Erythroblast (primary cell): Measurements from ENCODE around the gene TEP1.

Experiments
- DNase-seq, 2 experiments: peaks; one replicate each; lab custom pipeline; 2025; lab: John Stamatoyannopoulos, UW
- GATA1 ChIP-seq: IDR thresholded peaks from 2 replicates; pipeline ENCODE4 v1.6.1; 2011; ENCODE audit warnings: low read depth, mild to moderate bottlenecking, control low read depth, low read length, moderate library complexity
- POLR2A ChIP-seq: IDR thresholded peaks from 2 replicates; pipeline ENCODE4 v1.6.1; 2011; ENCODE audit warnings: mild to moderate bottlenecking, low read length

TEP1 gene

DNA sequence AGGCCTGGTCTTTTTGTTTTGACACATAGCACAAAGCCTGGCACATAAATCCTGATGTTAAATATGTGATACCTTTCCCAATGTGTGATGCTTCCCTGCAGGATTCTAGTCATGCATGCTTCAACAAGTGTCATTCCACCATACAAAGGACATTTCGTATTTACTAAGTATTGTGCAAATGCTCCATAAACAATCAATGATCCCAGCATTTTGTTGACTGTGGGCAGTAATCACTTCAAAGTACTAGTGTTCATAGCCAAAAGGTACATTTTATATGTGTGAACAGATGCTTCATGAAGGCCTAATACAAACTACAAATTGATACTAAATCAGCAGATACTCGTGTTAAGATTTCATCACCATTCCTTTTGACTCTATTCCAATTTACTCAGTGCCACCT, 84.6 kb downstream of the TEP1 start:
- TF ChIP-seq POLR2A (no peak), GATA1 (no peak)
- no peak for DNase-seq

DNA sequence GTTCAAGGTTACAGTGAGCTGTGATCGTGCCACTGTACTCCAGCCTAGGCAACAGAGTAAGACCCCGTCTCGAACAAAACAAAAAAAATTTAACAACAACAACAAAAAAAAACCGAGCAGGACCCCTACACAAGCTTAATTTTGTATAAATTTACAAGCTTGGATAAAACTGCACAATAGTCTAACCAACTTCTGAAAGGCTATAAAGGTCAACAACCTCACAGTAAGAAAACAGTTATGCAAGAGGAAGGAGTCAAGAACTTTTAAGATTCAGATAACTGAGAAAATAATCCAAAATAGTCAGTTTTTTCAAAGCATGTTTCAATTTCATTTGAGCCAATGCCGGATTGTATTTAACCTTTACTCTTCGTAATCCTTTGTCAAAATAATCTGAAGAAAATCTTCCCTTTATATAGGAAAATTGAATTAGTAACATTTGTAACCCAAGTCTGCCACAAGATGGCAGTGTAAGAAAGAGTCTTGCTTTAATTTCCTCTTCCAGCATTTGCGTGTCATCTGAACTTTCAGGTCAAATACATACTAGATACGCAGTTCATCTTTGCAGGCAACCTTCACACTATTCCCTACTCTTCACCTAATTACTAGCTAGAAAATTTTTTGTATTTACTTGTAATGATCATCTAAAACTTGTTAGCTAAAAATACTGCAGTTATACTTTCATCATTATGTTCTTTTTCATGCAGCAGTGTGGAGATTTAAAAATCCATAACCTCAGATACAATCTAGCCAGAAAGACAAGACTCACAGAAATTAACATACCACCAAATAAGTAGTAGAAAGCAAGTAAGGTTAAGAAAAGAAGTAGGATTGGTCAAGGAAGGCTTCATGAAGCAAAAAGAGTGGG, 86.1 kb downstream of the TEP1 start:
- TF ChIP-seq POLR2A (no peak), GATA1 (no peak)
- peak; percentile 69 to 82 for DNase-seq

DNA sequence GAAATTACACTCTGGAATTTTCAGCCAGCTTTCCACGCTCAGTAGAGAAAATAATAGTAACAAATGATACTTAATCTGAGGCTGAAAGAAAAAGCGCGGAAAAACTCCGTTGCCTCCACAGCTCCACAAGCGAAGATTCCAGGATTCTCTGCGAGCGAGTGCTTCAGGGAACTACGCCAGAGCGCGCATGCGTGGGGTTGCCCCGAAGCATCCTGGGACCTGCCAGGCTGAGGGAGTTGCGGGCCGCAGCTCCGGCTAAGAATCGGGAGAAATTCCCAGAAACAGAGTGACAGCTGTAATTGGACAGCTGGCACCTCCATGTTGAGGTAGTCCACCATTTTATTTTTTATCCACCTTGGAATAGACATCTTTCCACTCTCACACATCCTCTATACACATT, 95.6 kb downstream of the TEP1 start:
- DNase-seq = no peak
- TF ChIP-seq POLR2A (no peak), GATA1 (no peak)
